HL-60 (cell line): ENCODE measurements around the gene SFT2D1.

ENCODE experiments used
- CTCF ChIP-seq: IDR thresholded peaks from one replicate; pipeline ENCODE4 v1.5.1; 2011; ENCODE audit warnings: low read length, control low read depth, inconsistent platforms; ENCODE audit not compliant: insufficient read depth
- SPI1 ChIP-seq: IDR thresholded peaks from 2 replicates; pipeline ENCODE4 v1.6.1; 2012; ENCODE audit warnings: low read depth, mild to moderate bottlenecking, borderline replicate concordance

GRCh38 chr6:166277018-166277417 is 65.3 kb downstream of the SFT2D1 start:
- TF ChIP-seq CTCF: no peak
- TF ChIP-seq SPI1: no peak
